ENCODE results near the gene FBXL7.

DNA sequence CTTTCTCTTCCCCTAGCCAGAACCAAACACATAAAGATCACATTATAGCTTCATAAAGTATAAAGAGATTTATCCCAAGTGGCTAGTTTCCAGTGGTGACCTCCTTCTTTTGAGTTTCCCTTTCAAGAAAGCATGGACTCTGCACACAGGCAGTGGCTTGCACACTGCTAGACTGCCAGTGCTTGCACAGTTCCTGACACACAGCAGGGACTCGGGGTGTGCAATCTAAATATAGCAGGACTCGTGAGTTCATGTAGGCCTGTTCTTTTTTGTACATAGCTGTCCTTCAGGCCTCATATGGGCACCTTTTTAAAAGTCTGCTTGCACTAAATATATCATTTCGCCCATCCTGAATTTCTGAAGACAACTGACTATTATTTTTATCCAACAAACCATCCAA is 308.6 kb downstream of the FBXL7 start:
- TF ChIP-seq, protein P1, sequence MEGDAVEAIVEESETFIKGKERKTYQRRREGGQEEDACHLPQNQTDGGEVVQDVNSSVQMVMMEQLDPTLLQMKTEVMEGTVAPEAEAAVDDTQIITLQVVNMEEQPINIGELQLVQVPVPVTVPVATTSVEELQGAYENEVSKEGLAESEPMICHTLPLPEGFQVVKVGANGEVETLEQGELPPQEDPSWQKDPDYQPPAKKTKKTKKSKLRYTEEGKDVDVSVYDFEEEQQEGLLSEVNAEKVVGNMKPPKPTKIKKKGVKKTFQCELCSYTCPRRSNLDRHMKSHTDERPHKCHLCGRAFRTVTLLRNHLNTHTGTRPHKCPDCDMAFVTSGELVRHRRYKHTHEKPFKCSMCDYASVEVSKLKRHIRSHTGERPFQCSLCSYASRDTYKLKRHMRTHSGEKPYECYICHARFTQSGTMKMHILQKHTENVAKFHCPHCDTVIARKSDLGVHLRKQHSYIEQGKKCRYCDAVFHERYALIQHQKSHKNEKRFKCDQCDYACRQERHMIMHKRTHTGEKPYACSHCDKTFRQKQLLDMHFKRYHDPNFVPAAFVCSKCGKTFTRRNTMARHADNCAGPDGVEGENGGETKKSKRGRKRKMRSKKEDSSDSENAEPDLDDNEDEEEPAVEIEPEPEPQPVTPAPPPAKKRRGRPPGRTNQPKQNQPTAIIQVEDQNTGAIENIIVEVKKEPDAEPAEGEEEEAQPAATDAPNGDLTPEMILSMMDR (conservative IDR thresholded peaks at IDR 0.05), result no peak
- no peak for TF ChIP-seq ZFX (IDR thresholded peaks at IDR 0.05)

Data from C4-2B (cell line).